GM11168 (cell line): Measurements from ENCODE around the gene WDPCP.

Experiments
- in situ Hi-C: fragments of 300-500 bp; cut with MboI; formaldehyde crosslinking; loops from one replicate; pipeline ENCODE4 v1.12.0; 2022; ENCODE audit warnings: low sequenced_read_pairs; ENCODE audit not compliant: unreplicated experiment

WDPCP gene

GRCh38 chr2:63553049-63553448, 35.2 kb downstream of the WDPCP start:
- in situ Hi-C loops, result no loop called here

GRCh38 chr2:63545023-63545422, 43.3 kb downstream of the WDPCP start:
- in situ Hi-C loops, result no loop called here

DNA sequence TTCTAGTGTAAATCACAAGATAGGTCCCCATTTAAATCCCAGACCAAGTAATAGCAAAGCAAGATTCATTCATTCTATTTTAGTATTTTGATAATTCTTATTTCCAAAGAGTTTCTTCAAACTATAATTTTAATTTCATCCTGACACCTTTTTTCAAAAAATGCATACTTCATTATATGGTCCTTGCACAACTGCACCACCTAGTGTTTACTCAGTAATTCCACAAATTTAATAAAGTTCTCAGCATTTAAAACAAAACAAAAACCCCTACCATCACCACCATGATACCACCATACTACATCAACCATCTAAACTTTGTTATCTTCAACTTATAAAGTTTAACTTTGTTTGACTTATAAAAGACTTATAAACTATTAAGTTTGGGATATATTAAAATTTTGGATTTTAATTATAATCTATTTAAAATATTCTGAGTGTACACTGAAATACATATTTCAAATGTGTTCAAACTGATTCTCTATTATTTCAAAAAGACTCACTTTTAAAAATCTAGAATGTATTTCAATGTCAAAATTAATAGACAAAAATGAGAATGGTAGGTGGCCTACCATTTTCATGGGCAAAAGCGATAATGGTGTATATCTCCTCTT, 44.2 kb downstream of the WDPCP start:
- in situ Hi-C loops, result no loop called here

DNA sequence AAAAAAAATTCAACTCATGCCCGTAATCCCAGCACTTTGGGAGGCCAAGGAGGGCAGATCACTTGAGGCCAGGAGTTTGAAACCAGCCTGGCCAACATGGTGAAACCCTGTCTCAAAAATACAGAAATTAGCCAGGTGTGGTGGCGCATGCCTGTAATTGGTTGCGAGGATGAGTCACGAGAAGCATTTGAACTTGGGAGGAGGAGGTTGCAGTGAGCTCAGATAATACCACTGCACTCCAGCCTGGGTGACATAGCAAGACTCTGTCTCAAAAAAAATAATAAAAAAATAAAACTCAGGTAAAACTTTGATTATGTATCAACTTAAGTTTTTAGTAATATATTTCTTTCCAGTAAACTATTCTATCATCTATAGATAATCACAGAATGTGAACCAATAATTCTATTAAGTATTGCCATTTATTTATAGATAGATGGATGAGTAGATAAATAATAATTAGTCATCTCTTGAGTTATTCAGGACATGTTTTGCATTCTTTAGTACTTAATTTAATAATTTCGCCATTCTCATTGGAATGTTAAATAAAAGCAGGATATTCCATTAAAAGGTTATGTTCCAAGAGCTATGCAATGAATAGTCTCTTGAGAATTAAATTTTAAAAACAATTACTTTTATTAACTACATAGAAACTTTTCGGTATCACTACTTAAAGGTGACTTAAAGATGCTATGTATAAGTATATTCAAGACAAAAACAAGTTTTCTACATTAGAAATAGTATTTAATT, 48.7 kb downstream of the WDPCP start:
- in situ Hi-C loops, result no loop called here

- in situ Hi-C loops, result no loop called here
Observed at GRCh38 chr2:63538390-63538789, 49.9 kb downstream of the WDPCP start.

GRCh38 chr2:63537306-63537705, 51.0 kb downstream of the WDPCP start:
- in situ Hi-C loops, result no loop called here

GRCh38 chr2:63530704-63531279, 57.5 kb downstream of the WDPCP start:
- in situ Hi-C loops, result no loop called here

- in situ Hi-C loops, result no loop called here
Observed at GRCh38 chr2:63525905-63526304, 62.4 kb downstream of the WDPCP start.

DNA sequence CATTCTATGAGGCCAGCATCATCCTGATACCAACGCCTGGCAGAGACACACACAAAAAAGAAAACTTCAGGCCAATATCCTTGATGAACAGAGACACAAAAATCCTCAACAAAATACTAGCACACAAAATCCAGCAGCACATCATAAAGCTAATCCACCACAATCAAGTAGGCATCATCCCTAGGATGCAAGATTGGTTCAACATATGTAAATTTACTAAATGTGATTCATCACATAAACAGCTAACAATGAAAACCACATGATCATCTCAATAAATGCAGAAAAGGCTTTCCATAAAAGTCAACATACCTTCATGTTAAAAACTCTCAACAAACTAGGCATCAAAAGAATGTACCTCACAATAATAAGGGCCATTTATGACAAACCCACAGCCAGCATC, 65.3 kb downstream of the WDPCP start:
- in situ Hi-C loops, result no loop called here

DNA sequence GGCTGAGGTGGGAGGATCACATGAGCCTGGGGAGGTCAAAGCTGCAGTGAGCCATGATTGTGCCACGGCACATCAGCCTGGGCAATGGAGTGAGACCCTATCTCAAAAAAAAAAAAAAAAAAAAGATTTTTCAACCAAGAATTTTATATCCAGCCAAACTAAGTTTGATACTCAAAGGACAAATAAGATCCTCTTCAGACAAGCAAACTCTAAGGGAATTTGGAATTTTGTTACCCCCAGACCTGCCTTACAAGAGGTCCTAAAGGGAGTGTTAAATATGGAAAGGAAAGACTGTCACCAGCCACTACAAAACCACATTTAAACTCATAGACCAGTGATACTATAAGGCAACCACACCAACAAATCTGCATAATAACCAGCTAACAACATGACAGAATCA, 67.5 kb downstream of the WDPCP start:
- in situ Hi-C loops, result no loop called here

DNA sequence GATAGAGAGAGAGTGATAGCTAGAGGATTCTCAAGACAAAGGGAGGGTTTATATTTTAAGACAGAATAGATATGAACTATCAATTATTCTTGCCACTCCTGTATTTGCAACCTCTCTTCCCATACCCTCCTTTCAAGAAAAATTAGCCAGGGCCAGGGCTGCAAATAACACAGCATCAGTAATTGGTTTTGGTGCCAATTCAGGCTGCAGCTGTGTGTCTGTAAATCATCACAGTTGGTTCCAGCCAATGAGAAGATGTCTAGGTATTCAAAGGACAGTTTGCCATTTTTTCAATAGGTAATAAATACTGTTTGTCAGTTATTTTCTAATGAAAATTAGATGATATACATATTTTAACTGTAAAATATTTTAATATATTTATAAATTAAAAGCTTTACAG, 73.5 kb downstream of the WDPCP start:
- in situ Hi-C loops, result no loop called here

DNA sequence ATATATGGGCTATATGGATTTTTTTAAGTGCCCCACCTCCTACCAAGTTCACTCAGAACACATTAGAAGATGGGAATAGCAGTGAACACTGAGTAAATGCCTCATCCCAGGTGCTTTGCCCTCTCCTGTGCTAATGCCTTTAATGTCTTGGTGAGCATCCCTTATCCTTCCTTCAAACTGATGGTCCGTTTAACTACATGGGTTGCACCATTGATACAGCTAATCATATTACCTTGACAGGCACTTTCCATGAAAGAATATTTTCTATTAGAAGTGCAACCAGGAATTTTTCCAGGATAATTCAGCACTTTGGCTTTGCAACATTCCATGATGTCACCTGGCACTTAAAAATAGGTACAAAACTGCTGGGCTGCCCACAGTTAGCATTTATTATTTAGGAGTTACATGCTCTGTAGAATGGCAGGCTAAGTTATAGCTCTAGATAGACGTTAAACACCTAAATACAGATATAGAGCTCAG, 74.0 kb downstream of the WDPCP start:
- in situ Hi-C loops, result no loop called here

GRCh38 chr2:63506320-63506719, 82.0 kb downstream of the WDPCP start:
- in situ Hi-C loops, result no loop called here

DNA sequence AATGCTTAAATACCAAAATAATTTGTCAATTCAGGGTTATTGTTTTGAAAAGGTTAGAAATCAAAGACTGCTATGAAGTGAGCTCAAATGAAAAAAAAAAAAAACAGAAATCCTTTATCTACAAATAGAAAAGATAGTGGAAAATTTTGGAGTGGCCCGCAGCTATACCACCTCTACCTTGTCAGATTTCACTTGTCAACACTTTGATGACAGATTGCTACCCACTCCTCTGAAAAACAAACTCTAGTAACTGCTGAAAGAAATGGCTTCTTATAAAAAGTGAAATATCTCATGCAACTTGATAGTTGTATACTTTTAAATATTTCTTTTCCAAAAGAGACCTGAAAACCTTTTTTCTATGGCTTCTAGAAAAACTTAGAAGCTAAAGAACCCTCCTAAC, 84.5 kb downstream of the WDPCP start:
- in situ Hi-C loops, result no loop called here

GRCh38 chr2:63500398-63500797, 87.9 kb downstream of the WDPCP start:
- in situ Hi-C loops, result no loop called here

GRCh38 chr2:63497576-63497975, 90.7 kb downstream of the WDPCP start:
- in situ Hi-C loops, result loop anchor here (25.0 kb wide), 2 partner anchors 410 to 1035 kb away; no protein-coding TSS in a partner anchor

GRCh38 chr2:63494968-63495367, 93.3 kb downstream of the WDPCP start:
- in situ Hi-C loops, result loop anchor here (25.0 kb wide), 2 partner anchors 408 to 1033 kb away; no protein-coding TSS in a partner anchor

DNA sequence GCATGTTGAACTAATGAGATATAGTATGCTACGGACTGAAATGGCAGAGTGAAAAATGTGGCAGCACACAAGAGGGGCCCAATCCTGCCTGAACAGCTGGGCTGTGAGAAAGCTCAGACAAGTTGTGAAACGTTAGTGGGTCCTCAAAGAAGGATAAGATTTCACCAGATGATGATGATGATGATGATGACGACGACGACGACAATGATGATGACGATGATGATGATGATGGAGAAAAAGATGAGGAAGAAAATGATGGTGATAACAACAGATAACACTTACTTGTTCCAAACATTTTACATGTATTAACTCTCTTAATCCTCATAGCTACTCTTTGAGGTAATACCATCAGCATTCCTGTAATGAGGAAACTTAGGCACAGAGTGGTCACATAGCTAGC, 94.2 kb downstream of the WDPCP start:
- in situ Hi-C loops, result loop anchor here (25.0 kb wide), 2 partner anchors 407 to 1032 kb away; no protein-coding TSS in a partner anchor

GRCh38 chr2:63488118-63488713, 100.1 kb downstream of the WDPCP start:
- in situ Hi-C loops, result loop anchor here (25.0 kb wide), 2 partner anchors 401 to 1026 kb away; no protein-coding TSS in a partner anchor

DNA sequence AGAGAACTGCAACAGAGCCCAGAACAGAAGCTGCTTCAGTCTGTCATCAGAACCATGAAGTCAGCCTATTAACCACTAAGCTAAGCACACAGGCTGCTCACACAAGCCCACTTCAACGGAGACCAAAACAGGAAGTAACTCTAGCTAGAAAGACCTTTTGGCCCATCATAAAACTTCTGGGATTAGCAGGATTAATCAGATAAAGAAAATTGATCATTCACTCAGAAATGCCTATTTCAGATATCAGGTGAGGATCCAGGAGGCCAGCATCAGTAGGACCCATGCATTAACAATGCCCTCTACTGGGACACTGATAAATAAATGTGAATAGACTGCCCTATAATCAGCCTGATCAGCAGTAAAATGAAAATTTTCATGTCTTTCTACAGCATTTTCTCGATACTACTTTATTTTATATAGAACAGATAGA, 101.4 kb downstream of the WDPCP start:
- in situ Hi-C loops, result loop anchor here (25.0 kb wide), 2 partner anchors 400 to 1025 kb away; no protein-coding TSS in a partner anchor

DNA sequence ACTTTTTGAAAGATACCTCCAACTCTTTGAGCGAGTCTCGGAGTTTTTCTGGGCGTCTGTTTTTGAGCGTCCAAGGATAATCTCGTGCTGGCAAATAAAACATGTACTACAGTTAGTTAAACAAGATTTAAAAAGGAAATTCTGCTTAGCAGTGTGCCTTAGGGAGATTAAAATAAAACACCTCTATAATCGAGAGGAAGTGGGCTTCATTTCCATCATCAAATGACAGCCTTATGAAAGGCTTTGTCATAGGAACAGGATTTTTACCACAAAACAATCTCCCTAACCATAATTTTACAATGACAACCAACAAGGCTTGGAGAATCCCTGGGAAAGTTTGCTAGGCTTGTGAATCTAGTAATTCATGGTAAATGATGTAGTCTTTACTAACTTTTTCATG, 103.4 kb downstream of the WDPCP start:
- in situ Hi-C loops, result loop anchor here (25.0 kb wide), 2 partner anchors 398 to 1023 kb away; no protein-coding TSS in a partner anchor
